EL (cell line): ENCODE measurements around the gene SLC44A2.

Source experiments
- DNase-seq: peaks from one replicate; pipeline ENCODE4 v3.0.0-alpha.2; 2016

The SLC44A2 gene

GRCh38 chr19:10617409-10618121, 7.8 kb upstream of the SLC44A2 start:
- DNase-seq: peak; percentile 94

- DNase-seq: no peak
These were observed 6.5 kb upstream of the SLC44A2 start for GRCh38 chr19:10618846-10619245.

GRCh38 chr19:10620786-10621185, 4.6 kb upstream of the SLC44A2 start:
- DNase-seq: no peak

GRCh38 chr19:10621966-10622365, 3.4 kb upstream of the SLC44A2 start:
- DNase-seq: no peak

GRCh38 chr19:10624585-10624984, 768 bp upstream of the SLC44A2 start:
- no peak for DNase-seq

GRCh38 chr19:10625762-10626138, 397 bp downstream of the SLC44A2 start:
- no peak for DNase-seq

- no peak for DNase-seq
These were observed 6.5 kb downstream of the SLC44A2 start for GRCh38 chr19:10631874-10632273.

- DNase-seq: no peak
These were observed 9.1 kb downstream of the SLC44A2 start for GRCh38 chr19:10634430-10634829.

- no peak for DNase-seq
These were observed 9.6 kb downstream of the SLC44A2 start for GRCh38 chr19:10634963-10635362.

- DNase-seq: no peak
These were observed 11.1 kb downstream of the SLC44A2 start for GRCh38 chr19:10636304-10636972.

GRCh38 chr19:10637894-10638293, 12.5 kb downstream of the SLC44A2 start:
- DNase-seq: no peak

GRCh38 chr19:10639836-10640235, 14.5 kb downstream of the SLC44A2 start:
- DNase-seq: no peak

- DNase-seq: no peak
These were observed 15.0 kb downstream of the SLC44A2 start for GRCh38 chr19:10640361-10640760.

GRCh38 chr19:10641248-10641647, 15.9 kb downstream of the SLC44A2 start:
- no peak for DNase-seq

GRCh38 chr19:10642473-10643171, 17.3 kb downstream of the SLC44A2 start:
- DNase-seq: no peak

- DNase-seq: no peak
These were observed 18.0 kb downstream of the SLC44A2 start for GRCh38 chr19:10643172-10643967.

GRCh38 chr19:10643968-10644259, 18.6 kb downstream of the SLC44A2 start:
- no peak for DNase-seq

GRCh38 chr19:10644260-10645007, 19.1 kb downstream of the SLC44A2 start:
- DNase-seq: peak; percentile 79

- no peak for DNase-seq
These were observed 21.3 kb downstream of the SLC44A2 start for GRCh38 chr19:10646456-10647159.

GRCh38 chr19:10648360-10648759, 23.0 kb downstream of the SLC44A2 start:
- no peak for DNase-seq

GRCh38 chr19:10651851-10652250, 26.5 kb downstream of the SLC44A2 start:
- DNase-seq: no peak

GRCh38 chr19:10653482-10653731, 28.1 kb downstream of the SLC44A2 start:
- DNase-seq: no peak
